ENCODE results near the gene MCM6. TPM values are rescaled to one million over a fixed set of nuclear protein-coding genes. Genes with fewer than 3 reads are reported as not detected.

MCM6 gene
- total RNA-seq, 1 experiment from 2014 or later, result 96.0 TPM

DNA sequence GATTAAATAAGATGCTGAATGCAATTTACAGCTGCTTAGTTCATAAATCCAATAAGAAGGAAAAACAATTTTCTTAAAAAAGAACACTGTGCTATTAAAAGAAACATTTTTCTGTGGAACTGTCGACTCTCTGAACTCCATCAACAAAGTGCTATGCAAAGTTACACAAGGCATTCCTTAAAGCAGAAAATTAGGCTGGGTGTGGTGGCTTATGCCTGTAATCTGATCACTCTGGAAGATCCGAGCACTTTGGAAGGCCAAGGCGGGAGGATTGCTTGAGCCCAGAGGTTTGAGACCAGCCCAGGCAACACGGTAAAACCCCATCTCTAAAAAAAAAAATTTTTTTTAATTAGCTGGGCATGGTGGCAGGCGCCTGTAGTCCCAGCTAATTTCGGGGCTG, 13.0 kb downstream of the MCM6 start:
- ChIA-PET CTCF (no interaction called here), POLR2A (no interaction called here)
- Mint-ChIP-seq H3K27ac (ENCODE audit: unreplicated experiment) (peak overlapping the region; percentile 84), H3K27me3 (ENCODE audit: insufficient read depth, unreplicated experiment) (no peaks in the 10 kb centered on the region), H3K9me3 (ENCODE audit: unreplicated experiment) (no peaks in the 10 kb centered on the region), H3K4me3 (ENCODE audit: unreplicated experiment) (no peak overlapping the region), H3K36me3 (ENCODE audit: insufficient read depth, unreplicated experiment) (peaks cover 92% of the 10 kb centered on the region), H3K4me1 (ENCODE audit: low read depth, unreplicated experiment) (peaks cover 6% of the 10 kb centered on the region)
- TF ChIP-seq, protein P1, sequence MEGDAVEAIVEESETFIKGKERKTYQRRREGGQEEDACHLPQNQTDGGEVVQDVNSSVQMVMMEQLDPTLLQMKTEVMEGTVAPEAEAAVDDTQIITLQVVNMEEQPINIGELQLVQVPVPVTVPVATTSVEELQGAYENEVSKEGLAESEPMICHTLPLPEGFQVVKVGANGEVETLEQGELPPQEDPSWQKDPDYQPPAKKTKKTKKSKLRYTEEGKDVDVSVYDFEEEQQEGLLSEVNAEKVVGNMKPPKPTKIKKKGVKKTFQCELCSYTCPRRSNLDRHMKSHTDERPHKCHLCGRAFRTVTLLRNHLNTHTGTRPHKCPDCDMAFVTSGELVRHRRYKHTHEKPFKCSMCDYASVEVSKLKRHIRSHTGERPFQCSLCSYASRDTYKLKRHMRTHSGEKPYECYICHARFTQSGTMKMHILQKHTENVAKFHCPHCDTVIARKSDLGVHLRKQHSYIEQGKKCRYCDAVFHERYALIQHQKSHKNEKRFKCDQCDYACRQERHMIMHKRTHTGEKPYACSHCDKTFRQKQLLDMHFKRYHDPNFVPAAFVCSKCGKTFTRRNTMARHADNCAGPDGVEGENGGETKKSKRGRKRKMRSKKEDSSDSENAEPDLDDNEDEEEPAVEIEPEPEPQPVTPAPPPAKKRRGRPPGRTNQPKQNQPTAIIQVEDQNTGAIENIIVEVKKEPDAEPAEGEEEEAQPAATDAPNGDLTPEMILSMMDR (IDR thresholded peaks at IDR 0.05; ENCODE audit: insufficient read depth in 1 of 2, low read depth in 1 of 2, low read length in 1 of 2, severe bottlenecking in 1 of 2, unreplicated experiment in 1 of 2), result no peak
- Histone ChIP-seq H3K4me3 (ENCODE audit: low read depth, low read length) (no peak overlapping the region), H3K36me3 (ENCODE audit: control insufficient read depth, insufficient read depth, low read length) (peaks cover 1% of the 10 kb centered on the region; the same call in 1 of the 2 replicates), H3K27me3 (replicated peaks; ENCODE audit: control insufficient read depth, insufficient read depth, low read length) (no peaks in the 10 kb centered on the region), H3K9me3 (no peaks in the 10 kb centered on the region), H3K4me1 (no peaks in the 10 kb centered on the region)
- intact Hi-C loops (cut with micrococcal nuclease; ENCODE audit: unreplicated experiment), result no loop called here
- BruUV-seq (replicated peaks), result no TSS peak
- no peak for DNase-seq

DNA sequence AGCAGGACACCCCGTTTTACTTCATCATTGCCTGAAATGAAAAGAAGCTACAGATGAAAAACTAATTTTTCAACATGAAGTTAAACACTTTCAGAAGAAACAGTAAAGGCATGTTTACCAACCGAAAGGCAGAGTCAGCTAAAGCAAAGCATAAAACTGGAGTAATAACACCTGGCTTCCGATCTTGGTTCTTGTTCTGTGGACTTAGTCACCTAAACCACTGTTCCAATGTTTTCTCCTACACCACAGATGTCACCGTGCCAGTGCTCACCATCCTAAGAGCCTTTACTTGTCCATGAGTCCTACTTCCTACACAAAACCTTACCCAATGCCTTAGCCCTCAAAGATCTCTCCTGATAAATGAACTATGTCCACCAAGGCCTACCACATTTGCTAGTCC, 13.5 kb downstream of the MCM6 start:
- Mint-ChIP-seq H3K27ac (ENCODE audit: unreplicated experiment) (peak overlapping the region; percentile 84), H3K9me3 (ENCODE audit: unreplicated experiment) (no peaks in the 10 kb centered on the region), H3K4me1 (ENCODE audit: low read depth, unreplicated experiment) (peaks cover 6% of the 10 kb centered on the region), H3K36me3 (ENCODE audit: insufficient read depth, unreplicated experiment) (peaks cover 92% of the 10 kb centered on the region), H3K4me3 (ENCODE audit: unreplicated experiment) (no peak overlapping the region), H3K27me3 (ENCODE audit: insufficient read depth, unreplicated experiment) (no peaks in the 10 kb centered on the region)
- no TSS peak for BruUV-seq (replicated peaks)
- CTCF ChIA-PET, result no interaction called here
- POLR2A ChIA-PET, result no interaction called here
- H3K4me3 ChIP-seq (ENCODE audit: low read depth, low read length), result no peak overlapping the region
- no peaks in the 10 kb centered on the region for H3K4me1 ChIP-seq
- peaks cover 3% of the 10 kb centered on the region for H3K36me3 ChIP-seq (ENCODE audit: control insufficient read depth, insufficient read depth, low read length)
- TF ChIP-seq, protein P1 (IDR thresholded peaks at IDR 0.05; ENCODE audit: insufficient read depth in 1 of 2, low read depth in 1 of 2, low read length in 1 of 2, severe bottlenecking in 1 of 2, unreplicated experiment in 1 of 2), result no peak
- no peaks in the 10 kb centered on the region for H3K9me3 ChIP-seq
- H3K27me3 ChIP-seq (replicated peaks; ENCODE audit: control insufficient read depth, insufficient read depth, low read length), result no peaks in the 10 kb centered on the region
- intact Hi-C loops (cut with micrococcal nuclease; ENCODE audit: unreplicated experiment), result no loop called here
- no peak for DNase-seq

DNA sequence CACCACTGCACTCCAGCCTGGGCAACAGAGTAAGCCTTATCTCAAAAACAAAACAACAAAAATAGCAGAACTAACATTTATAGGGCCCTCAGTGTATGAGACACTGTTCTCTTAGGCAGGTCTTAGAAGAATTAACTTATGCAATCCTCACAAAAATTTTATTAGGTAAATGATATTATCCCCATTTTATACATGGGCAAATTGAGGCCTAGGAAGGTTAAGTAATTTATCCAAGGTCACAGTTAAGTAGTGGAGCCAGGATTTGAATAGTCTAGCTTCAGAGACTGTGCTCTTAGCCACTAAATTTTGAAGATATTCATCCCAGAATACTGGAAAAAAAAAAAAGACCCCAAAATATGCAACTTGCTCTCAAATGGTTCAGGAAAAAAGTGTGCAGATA, 22.8 kb downstream of the MCM6 start:
- CTCF ChIA-PET, result interaction anchor here (0.6 kb wide), 1 partner anchor 100 kb away, joined by 3 read pairs; no protein-coding TSS in a partner anchor
- TF ChIP-seq, protein P1 (IDR thresholded peaks at IDR 0.05; ENCODE audit: insufficient read depth in 1 of 2, low read depth in 1 of 2, low read length in 1 of 2, severe bottlenecking in 1 of 2, unreplicated experiment in 1 of 2), result no peak
- Mint-ChIP-seq H3K9me3 (ENCODE audit: unreplicated experiment) (no peaks in the 10 kb centered on the region), H3K4me1 (ENCODE audit: low read depth, unreplicated experiment) (peaks cover 27% of the 10 kb centered on the region), H3K36me3 (ENCODE audit: insufficient read depth, unreplicated experiment) (peaks cover 74% of the 10 kb centered on the region), H3K4me3 (ENCODE audit: unreplicated experiment) (no peak overlapping the region), H3K27ac (ENCODE audit: unreplicated experiment) (no peak overlapping the region), H3K27me3 (ENCODE audit: insufficient read depth, unreplicated experiment) (no peaks in the 10 kb centered on the region)
- intact Hi-C loops (cut with micrococcal nuclease; ENCODE audit: unreplicated experiment), result no loop called here
- no peak for DNase-seq
- Histone ChIP-seq H3K9me3 (no peaks in the 10 kb centered on the region), H3K4me1 (peaks cover 41% of the 10 kb centered on the region), H3K4me3 (ENCODE audit: low read depth, low read length) (no peak overlapping the region), H3K27me3 (replicated peaks; ENCODE audit: control insufficient read depth, insufficient read depth, low read length) (no peaks in the 10 kb centered on the region), H3K36me3 (ENCODE audit: control insufficient read depth, insufficient read depth, low read length) (peaks cover 2% of the 10 kb centered on the region)
- POLR2A ChIA-PET, result interaction anchor here (0.6 kb wide), 1 partner anchor 119 kb away, joined by 5 read pairs; no protein-coding TSS in a partner anchor
- BruUV-seq (replicated peaks), result no TSS peak
